ENCODE measurements around the gene SLC10A7.
"Not testable (repeated sequence)": the region's sequence is repeated elsewhere in the genome, so short reads cannot be mapped to it uniquely, and the experiment has no call there.

SLC10A7 gene

DNA sequence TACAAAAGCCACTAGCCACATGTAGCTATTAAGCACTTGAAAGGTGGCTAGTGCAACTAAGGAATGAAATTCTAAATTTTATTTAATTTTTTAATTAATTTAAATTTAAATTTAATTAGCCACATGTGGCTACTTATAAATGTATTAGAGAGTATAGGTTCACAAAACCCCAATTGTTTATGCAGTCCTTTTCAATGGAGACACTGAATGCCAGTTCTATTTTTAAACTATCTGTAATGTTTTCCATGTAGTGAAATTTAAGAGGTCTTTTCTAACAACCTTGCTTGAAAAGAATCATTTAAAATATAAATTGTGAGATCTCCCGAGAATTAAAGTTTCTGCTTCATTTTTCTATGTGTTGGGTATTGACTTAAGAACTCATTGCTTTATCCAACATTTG lies 154.4 kb downstream of the SLC10A7 start:
- no peak for DNase-seq (ENCODE audit: extremely low read depth in 1 of 2, low read depth in 1 of 2)

- DNase-seq (ENCODE audit: extremely low read depth in 1 of 2, low read depth in 1 of 2), result no peak
Measured at GRCh38 chr4:146359771-146360170, 162.0 kb downstream of the SLC10A7 start.

- not testable (repeated sequence) for DNase-seq (ENCODE audit: extremely low read depth in 1 of 2, low read depth in 1 of 2)
Measured at GRCh38 chr4:146350114-146350513, 171.6 kb downstream of the SLC10A7 start.

GRCh38 chr4:146349306-146349705 lies 172.4 kb downstream of the SLC10A7 start:
- DNase-seq (ENCODE audit: extremely low read depth in 1 of 2, low read depth in 1 of 2), result no peak

GRCh38 chr4:146347822-146348221 lies 173.9 kb downstream of the SLC10A7 start:
- DNase-seq (ENCODE audit: extremely low read depth in 1 of 2, low read depth in 1 of 2), result no peak

GRCh38 chr4:146346276-146346675 lies 175.5 kb downstream of the SLC10A7 start:
- no peak for DNase-seq (ENCODE audit: extremely low read depth in 1 of 2, low read depth in 1 of 2)

DNA sequence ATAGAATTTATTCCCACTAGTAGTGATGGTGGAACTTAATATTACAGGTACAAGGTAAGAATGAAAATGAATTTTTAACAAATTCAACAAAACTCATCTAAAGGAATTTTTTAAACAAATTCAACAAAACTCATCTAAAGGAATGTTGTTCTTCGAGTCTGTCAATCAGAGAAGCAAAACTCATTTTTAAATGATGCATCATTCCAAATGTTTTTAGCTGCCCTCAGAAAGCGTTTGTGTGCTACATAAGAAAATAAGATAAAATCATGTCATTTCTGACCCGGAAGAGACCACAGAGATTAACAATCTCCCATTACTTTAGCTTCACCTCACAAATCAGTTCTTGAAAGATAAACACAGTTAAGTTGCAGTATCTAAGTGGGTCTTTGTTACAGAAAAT lies 178.0 kb downstream of the SLC10A7 start:
- no peak for DNase-seq (ENCODE audit: extremely low read depth in 1 of 2, low read depth in 1 of 2)

GRCh38 chr4:146343199-146343598 lies 178.5 kb downstream of the SLC10A7 start:
- no peak for DNase-seq (ENCODE audit: extremely low read depth in 1 of 2, low read depth in 1 of 2)

DNA sequence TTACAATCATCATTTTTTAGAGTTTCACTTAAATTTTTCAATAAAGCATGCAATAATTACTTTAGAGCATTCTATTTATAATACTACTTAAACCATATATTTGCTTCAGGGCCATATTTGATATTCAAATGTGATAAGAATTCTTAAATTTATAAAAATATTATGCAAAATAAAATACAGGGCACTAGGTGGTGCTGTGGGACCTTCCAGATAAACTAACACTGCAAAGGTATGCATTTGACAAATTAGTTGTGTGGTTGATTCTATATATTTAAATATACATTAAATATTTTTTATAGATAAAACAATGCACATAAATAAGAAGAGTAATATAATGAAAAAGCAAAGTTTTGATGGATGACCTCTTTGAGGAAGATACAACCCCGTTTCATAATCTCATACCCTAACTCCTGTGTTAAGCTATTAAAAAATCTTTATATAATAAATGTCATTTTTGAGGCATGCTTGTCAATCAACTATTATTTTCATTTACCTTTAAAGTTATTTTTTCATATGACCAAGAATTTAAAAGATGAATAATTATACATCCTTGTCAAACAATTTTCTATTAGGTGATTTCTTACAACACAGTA lies 179.0 kb downstream of the SLC10A7 start:
- no peak for DNase-seq (ENCODE audit: extremely low read depth in 1 of 2, low read depth in 1 of 2)

DNA sequence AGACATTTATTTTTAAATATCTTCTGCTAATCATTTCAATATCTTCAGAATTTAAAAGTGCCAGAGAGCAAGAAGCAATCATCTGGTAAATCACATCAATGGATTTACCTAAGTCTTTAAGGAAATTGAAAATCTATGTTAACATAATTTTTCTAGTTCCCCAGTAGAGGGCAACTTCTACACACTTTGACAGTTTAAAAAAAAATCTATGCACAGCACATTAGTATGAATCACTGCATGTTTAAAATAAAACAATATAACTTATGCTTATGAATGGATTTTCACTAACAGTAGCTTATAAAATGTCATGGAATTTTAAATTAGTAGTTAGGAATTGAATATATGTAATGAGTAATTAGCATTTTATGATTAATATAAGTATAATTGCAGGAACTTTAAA lies 180.9 kb downstream of the SLC10A7 start:
- DNase-seq (ENCODE audit: extremely low read depth in 1 of 2, low read depth in 1 of 2), result no peak

DNA sequence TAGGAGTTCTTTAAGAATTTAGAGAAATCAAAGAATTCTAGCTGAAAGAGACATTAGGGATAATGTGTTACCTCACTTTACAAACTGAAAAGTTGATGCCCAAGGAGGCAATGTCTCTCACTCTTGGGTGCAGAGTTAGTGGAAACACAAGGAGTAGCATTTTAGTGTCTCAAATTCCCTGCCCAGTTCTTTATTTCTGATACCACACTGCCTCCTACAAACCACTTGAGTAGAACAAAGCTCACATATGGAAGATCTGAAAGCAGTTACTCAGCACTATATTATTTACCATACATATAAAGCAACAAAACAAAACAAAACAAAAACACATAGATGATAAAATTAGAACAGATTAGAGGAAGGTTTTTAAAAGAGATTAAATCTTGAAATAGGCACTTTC lies 183.2 kb downstream of the SLC10A7 start:
- DNase-seq (ENCODE audit: extremely low read depth in 1 of 2, low read depth in 1 of 2), result no peak

GRCh38 chr4:146336410-146336807 lies 185.3 kb downstream of the SLC10A7 start:
- no peak for DNase-seq (ENCODE audit: extremely low read depth in 1 of 2, low read depth in 1 of 2)

DNA sequence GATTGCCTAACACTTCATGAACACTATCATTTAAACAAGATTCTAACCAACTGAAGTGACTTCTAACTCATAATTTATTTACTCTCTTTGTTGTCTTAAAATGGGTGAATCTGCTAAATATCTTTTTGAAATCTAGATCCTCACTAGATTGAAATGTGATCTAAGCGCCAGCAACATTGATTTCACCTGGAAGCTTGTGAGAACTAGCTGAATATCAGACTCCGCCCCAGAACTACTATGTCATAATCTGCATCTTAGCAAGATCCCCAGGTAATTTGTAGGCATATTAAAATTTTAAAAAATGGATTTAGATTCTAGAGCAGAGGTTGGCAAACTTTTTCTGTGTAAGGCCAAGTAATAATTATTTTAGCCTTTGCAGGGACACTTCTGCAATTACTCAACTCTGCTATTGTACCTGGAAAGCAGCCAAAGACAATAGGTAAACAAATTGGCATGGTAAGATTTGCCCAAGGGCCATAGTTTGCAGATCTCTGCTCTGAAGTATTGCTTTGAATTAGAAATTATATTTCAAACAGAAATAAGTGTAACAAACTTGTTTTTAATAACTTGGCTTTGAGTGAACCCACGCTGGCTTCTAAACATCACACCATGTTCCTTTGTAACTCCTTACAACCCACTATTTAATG lies 185.9 kb downstream of the SLC10A7 start:
- no peak for DNase-seq (ENCODE audit: extremely low read depth in 1 of 2, low read depth in 1 of 2)

GRCh38 chr4:146334862-146335449 lies 186.8 kb downstream of the SLC10A7 start:
- DNase-seq (ENCODE audit: extremely low read depth in 1 of 2, low read depth in 1 of 2), result no peak

DNA sequence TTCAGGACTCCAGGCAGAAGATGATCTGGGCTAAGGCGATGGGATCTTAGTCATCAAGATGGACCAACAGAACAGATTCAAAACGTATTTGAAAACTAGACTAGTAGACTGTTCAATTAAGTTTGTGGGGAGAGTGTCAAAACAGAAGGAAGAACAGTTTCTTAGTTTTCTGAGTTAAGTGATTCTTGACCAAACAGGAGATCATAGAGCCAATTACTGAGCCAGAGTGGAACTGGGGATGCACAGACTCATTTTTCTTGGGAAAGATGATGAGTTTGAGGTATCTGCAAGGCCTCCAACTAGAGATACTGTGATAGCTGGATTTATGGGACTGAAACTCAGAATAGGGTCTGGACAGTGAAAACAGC lies 187.9 kb downstream of the SLC10A7 start:
- no peak for DNase-seq (ENCODE audit: extremely low read depth in 1 of 2, low read depth in 1 of 2)

DNA sequence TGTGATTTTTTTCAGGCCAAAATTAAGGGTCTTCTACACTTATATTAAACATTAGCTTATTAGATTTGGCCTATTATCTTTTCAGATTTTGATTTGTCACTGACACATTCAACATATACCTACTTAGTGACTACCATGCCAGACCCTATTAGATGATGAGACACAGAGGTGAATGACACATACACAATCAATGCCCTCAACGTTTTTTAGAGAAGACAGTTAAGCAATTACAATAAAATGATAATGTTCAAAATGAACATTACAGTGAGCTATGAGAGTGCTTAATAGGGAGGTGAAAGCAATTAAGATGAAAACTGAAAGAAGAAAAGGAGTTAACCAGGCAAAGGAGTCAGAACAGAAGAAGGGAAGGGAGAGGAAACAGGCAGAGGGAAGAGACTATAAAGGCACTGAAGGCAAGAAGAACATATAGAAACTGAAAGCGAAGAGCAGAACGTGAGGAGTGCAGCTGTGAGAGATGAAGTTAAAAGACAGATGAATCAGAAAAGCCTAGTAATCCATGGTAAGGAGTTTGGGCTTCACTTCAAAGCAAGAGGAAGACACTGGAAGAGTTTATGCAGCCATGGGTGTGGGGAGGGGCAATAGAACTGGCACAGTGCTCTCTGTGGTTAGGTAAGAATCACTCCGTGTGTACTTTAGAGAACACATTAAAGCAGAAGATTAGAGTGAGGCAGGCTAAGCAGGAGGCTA lies 188.4 kb downstream of the SLC10A7 start:
- DNase-seq (ENCODE audit: extremely low read depth in 1 of 2, low read depth in 1 of 2), result no peak

DNA sequence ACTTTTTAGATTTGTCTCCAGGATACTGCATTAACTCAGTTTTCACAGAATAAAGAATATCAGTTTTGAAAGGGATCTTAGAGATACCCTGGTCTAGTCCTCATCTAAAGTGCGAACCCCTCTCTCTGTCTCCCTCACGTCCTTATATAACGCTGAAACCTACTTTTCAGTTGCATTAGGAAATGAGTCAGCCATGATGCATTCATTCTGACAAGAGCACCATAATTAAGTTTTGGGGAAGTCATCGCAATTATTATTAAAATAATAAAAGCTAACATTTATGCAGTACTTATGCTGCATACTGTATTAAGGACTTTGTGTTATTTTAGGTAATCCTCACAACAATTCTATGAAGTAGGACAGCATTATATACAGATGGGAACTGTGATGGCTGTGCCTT lies 191.3 kb downstream of the SLC10A7 start:
- DNase-seq (ENCODE audit: extremely low read depth in 1 of 2, low read depth in 1 of 2), result no peak

- no peak for DNase-seq (ENCODE audit: extremely low read depth in 1 of 2, low read depth in 1 of 2)
Measured at GRCh38 chr4:146329050-146329716, 192.6 kb downstream of the SLC10A7 start.

- no peak for DNase-seq (ENCODE audit: extremely low read depth in 1 of 2, low read depth in 1 of 2)
Measured at GRCh38 chr4:146327859-146328650, 193.7 kb downstream of the SLC10A7 start.

- DNase-seq (ENCODE audit: extremely low read depth in 1 of 2, low read depth in 1 of 2), result no peak
Measured at GRCh38 chr4:146318894-146319293, 202.8 kb downstream of the SLC10A7 start.

DNA sequence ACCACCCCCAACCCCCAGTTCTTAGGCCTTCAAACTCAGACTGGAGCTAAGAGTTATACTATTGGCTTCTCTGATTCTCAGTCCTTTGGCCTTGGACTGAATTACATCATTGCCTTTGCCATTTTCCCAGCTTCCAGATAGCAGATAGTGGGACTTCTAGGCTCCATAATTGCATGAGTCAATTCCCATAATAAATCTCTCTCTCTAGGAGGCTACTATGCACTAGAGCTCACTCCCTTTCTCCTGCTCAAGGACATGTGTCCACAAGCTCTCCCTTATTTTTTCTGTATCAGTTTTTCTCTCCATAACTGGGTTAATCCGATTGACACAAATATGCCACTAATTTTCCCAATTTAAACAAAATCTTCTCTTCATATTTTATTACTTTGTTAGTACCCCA lies 204.0 kb downstream of the SLC10A7 start:
- no peak for DNase-seq (ENCODE audit: extremely low read depth in 1 of 2, low read depth in 1 of 2)
